ENCODE results near the gene GMPR. TPM values are rescaled to one million over a fixed set of nuclear protein-coding genes. Genes with fewer than 3 reads are reported as not detected.

Gene GMPR
- total RNA-seq, 4 donors from 2014 or later, result 0.53 to 6.3 (median 1.6) TPM

- no peaks in the 10 kb centered on the region for H3K9me3 ChIP-seq
- DNase-seq, result no peak
- 90 to 95% methylated on average over 7 of the region's 7 CpGs for WGBS, 2 donors
- no peaks in the 10 kb centered on the region for H3K36me3 ChIP-seq
- intact Hi-C loops (cut with DNase I), result no loop called here
- H3K4me3 ChIP-seq, result no peak overlapping the region
- peak overlapping the region in 2 of 4 donors; percentile 23 to 61 for H3K27ac ChIP-seq
- peaks cover 0 to 7% (median 0%) of the 10 kb centered on the region in 4 donors for H3K27me3 ChIP-seq
- no peak for TF ChIP-seq POLR2A (IDR thresholded peaks at IDR 0.05)
- TF ChIP-seq, protein P1, sequence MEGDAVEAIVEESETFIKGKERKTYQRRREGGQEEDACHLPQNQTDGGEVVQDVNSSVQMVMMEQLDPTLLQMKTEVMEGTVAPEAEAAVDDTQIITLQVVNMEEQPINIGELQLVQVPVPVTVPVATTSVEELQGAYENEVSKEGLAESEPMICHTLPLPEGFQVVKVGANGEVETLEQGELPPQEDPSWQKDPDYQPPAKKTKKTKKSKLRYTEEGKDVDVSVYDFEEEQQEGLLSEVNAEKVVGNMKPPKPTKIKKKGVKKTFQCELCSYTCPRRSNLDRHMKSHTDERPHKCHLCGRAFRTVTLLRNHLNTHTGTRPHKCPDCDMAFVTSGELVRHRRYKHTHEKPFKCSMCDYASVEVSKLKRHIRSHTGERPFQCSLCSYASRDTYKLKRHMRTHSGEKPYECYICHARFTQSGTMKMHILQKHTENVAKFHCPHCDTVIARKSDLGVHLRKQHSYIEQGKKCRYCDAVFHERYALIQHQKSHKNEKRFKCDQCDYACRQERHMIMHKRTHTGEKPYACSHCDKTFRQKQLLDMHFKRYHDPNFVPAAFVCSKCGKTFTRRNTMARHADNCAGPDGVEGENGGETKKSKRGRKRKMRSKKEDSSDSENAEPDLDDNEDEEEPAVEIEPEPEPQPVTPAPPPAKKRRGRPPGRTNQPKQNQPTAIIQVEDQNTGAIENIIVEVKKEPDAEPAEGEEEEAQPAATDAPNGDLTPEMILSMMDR (IDR thresholded peaks at IDR 0.05), result no peak
- peaks cover 8 to 57% (median 24%) of the 10 kb centered on the region in 3 donors for H3K4me1 ChIP-seq
Measured at GRCh38 chr6:16237242-16237641, 1.1 kb upstream of the GMPR start.

- peaks cover 15 to 74% (median 27%) of the 10 kb centered on the region in 3 donors for H3K4me1 ChIP-seq
- no peaks in the 10 kb centered on the region for H3K36me3 ChIP-seq
- TF ChIP-seq, protein P1 (IDR thresholded peaks at IDR 0.05), result peak in 4 of 6 experiments; percentile 22 to 37 (median 28)
- TF ChIP-seq POLR2A (IDR thresholded peaks at IDR 0.05), result no peak
- intact Hi-C loops (cut with DNase I), result no loop called here
- H3K27me3 ChIP-seq, result peaks cover 0 to 7% (median 0%) of the 10 kb centered on the region in 4 donors
- peak overlapping the region; percentile 35 to 73 (median 66) for H3K4me3 ChIP-seq
- 9 to 10% methylated on average over 26 to 29 of the region's 34 CpGs for WGBS, 2 donors
- DNase-seq, result no peak
- H3K27ac ChIP-seq, result peak overlapping the region; percentile 3 to 77 (median 73)
- H3K9me3 ChIP-seq, result no peaks in the 10 kb centered on the region
Measured at GRCh38 chr6:16238963-16239797, 793 bp downstream of the GMPR start.

DNA sequence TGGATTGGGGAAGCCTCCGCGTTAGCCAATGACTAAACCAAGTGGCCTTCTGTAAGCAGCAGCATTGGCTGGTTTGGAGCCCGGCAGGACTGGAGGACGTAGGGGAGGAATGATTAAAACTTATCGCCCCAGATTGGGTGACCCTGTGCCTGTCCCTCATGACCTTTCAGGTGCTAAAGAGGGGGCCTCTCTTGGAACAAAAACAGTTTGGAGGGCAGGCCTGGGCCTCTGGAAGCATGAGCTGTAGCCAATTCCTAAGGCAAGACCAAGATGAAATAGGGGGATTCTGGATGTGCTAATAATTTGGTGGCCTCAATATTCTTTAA, 1.4 kb downstream of the GMPR start:
- peak overlapping the region in 3 of 4 donors; percentile 65 to 73 (median 66) for H3K4me3 ChIP-seq
- H3K9me3 ChIP-seq, result no peaks in the 10 kb centered on the region
- H3K4me1 ChIP-seq, result peaks cover 15 to 80% (median 27%) of the 10 kb centered on the region in 3 donors
- H3K36me3 ChIP-seq, result no peaks in the 10 kb centered on the region
- 80 to 84% methylated on average over 1 to 3 of the region's 5 CpGs for WGBS, 2 donors
- intact Hi-C loops (cut with DNase I), result no loop called here
- H3K27me3 ChIP-seq, result peaks cover 0 to 7% (median 0%) of the 10 kb centered on the region in 4 donors
- H3K27ac ChIP-seq, result peak overlapping the region in 3 of 4 donors; percentile 69 to 77 (median 77)
- DNase-seq, result no peak
- TF ChIP-seq, protein P1 (IDR thresholded peaks at IDR 0.05), result peak in 1 of 6 experiments; percentile 34
- TF ChIP-seq POLR2A (IDR thresholded peaks at IDR 0.05), result no peak

GRCh38 chr6:16240589-16241320, 2.4 kb downstream of the GMPR start:
- no peak for DNase-seq
- Histone ChIP-seq H3K27ac (no peak overlapping the region), H3K36me3 (no peaks in the 10 kb centered on the region), H3K27me3 (peaks cover 0 to 7% (median 0%) of the 10 kb centered on the region in 4 donors), H3K9me3 (no peaks in the 10 kb centered on the region), H3K4me3 (no peak overlapping the region), H3K4me1 (peaks cover 15 to 86% (median 27%) of the 10 kb centered on the region in 3 donors)
- TF ChIP-seq POLR2A (IDR thresholded peaks at IDR 0.05), result no peak
- TF ChIP-seq, protein P1 (IDR thresholded peaks at IDR 0.05), result no peak
- 59 to 64% methylated on average over 10 to 11 of the region's 12 CpGs for WGBS, 2 donors
- intact Hi-C loops (cut with DNase I), result no loop called here

GRCh38 chr6:16241321-16241689, 2.9 kb downstream of the GMPR start:
- Histone ChIP-seq H3K4me3 (no peak overlapping the region), H3K27ac (no peak overlapping the region), H3K9me3 (no peaks in the 10 kb centered on the region), H3K36me3 (no peaks in the 10 kb centered on the region), H3K27me3 (peaks cover 0 to 7% (median 0%) of the 10 kb centered on the region in 4 donors), H3K4me1 (peaks cover 15 to 81% (median 27%) of the 10 kb centered on the region in 3 donors)
- DNase-seq, result no peak
- 89 to 94% methylated on average over 4 of the region's 4 CpGs for whole genome bisulfite sequencing, 2 donors
- intact Hi-C loops (cut with DNase I), result no loop called here
- TF ChIP-seq POLR2A (IDR thresholded peaks at IDR 0.05), result no peak
- TF ChIP-seq, protein P1 (IDR thresholded peaks at IDR 0.05), result no peak

Measured in esophagus squamous epithelium (tissue), 5 donors.